GM21447 (cell line): ENCODE measurements around the gene CARM1.
A peak's percentile ranks its signal among the peaks of the same experiment; 100 is the strongest.
"Not testable (repeated sequence)": the region's sequence is repeated elsewhere in the genome, so short reads cannot be mapped to it uniquely, and the experiment has no call there.

Experiments used
- ATAC-seq: cut with Tn5 transposase; IDR thresholded peaks from one replicate; pipeline ENCODE4 v1.9.1; 2021; ENCODE audit not compliant: unreplicated experiment

CARM1 gene

DNA sequence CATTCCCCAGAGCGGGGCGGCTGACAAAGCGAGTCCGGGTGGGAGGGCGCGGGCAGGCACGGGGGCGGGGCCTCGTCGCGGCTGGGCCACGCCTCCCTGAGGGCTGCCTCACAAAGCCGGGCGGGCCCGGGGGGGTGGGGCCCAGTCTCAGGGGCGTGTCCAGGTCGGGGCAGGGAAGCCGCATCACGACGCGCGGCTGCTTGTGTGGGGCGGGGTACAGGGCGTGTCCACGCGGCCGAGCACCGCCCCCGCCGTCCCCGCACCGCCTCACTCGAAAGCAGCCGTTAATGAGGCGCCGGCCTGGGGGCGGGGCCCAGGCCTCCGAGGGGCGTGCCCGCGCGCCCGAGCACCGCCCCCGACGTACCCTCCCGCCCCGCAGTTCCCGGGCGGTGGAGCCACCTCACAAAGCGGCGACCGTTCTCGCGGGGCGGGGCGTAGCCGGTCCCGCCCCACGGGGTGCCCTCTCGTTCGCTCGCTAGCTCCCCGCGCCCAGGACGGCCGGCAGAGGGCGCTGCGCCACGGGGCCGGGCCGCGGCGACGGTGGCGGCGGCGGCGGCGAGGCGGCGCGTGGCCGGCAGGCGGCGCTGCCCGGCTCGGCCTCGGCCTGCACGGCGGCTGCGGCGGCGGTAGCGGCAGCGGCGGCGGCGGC, at the start of gene CARM1:
TSS of gene CARM1 (plus strand) at position 599 of the 649 bp plus-strand sequence. CDS start 150 bp downstream, outside the sequence.
- peak; percentile 62 for ATAC-seq

DNA sequence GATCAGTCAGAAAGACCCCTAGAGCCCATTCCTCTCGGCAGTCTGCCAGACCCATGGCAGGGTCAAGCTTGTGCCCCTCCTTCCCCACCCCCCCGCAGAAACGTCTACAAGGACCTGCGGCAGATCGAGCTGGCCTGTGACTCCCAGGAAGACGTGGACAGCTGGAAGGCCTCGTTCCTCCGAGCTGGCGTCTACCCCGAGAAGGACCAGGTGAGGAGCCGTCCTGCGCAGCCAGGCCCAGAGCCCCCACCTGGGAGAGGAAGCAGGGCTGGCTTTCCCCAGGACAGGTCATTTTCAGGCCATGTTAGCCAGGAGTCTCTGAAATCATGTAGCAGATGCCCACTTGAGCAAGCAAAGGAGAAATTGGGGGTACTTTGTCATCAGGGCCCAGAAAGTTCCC, 47.7 kb upstream of the CARM1 start:
- no peak for ATAC-seq

DNA sequence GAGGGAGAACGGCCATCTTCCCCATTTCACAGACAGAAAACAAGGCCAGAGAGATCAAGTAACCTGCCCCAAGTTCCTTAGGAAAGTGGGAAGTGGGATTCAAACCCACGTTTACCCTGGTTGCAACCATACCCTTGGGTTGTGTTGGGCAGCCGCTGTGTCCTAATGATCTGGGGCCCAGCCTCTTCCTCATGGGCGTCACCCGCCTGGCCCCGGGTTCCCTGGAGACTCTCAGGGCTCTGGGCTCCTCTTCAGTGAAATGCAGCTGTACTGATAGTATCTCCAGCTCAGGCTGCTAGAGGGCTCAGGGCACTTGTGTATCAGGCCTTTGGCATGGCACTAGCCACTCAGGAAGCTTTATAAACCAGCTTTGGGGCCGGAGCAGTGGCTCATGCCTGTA, 45.1 kb upstream of the CARM1 start:
- ATAC-seq, result no peak

DNA sequence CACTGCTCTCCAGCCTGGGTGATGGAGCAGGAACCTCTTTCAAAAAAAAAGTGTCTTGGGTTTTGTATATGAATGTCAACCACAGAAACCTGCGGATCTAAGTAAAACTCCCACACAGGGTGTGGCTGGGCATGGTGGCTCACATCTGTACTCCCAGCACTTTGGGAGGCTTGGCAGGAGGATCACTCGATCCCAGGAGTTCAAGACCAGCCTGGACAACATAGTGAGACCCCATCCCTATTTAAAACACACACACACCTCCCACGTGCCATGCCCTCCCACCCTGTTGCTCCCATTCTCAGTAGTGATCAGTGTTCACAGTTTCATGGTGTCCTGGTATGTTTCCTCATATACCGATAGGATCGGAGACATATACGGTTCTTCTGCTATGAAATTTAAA, 44.5 kb upstream of the CARM1 start:
- ATAC-seq, result no peak

DNA sequence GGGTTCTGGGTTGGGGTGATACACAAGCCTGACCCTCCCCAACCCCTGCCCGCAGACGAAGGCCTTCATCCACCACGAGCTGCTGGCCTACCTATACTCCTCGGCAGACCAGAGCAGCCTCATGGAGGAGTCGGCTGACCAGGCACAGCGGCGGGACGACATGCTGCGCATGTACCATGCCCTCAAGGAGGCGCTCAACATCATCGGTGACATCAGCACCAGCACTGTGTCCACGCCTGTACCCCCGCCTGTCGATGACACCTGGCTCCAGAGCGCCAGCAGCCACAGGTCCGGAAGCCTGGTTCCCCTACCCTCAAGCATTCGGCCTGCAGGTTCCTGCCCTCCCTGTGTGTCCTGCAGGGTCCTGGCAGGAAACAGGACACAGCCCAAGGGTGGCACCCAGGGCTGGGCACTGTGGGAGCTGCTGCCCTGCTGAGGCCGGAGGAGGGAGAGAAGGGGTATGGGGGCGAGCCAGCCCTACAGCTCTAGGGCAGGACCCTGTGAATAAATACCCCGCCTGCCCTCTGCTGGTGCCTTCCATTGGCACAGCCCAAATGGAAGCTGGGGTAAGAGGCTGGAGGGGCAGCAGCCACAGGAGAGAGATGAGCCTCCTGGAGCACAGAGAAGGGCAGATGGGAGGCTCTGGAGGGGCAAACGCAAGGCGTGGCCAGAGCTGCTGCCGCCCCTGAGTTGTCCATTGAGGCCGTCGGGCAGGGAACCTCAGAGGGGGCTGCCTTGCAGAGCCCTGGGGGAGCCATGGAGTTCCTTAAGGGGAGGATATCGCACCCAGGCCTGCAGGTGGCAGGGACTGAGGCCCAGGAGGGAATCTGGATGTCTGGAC, 42.2 kb upstream of the CARM1 start:
- ATAC-seq, result no peak

DNA sequence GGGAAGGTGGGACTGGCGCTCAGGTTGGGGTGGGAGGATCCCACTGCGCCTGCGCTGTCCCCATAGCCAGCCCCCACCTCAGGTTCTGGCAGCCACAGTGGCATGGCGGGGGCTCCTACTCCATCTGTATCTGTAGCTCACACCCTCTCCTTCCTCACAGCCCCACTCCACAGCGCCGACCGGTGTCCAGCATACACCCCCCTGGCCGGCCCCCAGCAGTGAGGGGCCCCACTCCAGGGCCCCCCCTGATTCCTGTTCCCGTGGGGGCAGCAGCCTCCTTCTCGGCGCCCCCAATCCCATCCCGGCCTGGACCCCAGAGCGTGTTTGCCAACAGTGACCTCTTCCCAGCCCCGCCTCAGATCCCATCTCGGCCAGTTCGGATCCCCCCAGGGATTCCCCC, 41.4 kb upstream of the CARM1 start:
- no peak for ATAC-seq

DNA sequence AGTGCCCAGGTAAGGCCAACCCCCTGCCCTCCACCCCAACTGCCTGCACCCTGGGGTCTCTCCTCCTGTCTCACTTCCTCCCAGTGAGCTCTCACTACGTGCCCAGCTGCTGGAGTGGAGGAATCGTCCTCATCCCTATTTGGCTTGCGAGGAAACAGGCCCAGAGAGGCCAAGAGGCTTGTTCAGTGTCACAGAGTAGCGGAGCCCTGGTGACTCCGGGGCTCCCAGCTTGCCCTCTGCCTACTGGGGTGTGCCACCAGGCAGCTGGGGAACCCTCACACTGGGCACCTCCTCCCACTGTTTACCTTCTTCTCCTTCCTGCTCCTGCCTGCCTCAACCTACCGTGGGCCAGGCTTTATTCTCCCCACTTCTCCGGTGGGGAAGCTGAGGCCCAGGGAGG, 41.0 kb upstream of the CARM1 start:
- ATAC-seq, result no peak

DNA sequence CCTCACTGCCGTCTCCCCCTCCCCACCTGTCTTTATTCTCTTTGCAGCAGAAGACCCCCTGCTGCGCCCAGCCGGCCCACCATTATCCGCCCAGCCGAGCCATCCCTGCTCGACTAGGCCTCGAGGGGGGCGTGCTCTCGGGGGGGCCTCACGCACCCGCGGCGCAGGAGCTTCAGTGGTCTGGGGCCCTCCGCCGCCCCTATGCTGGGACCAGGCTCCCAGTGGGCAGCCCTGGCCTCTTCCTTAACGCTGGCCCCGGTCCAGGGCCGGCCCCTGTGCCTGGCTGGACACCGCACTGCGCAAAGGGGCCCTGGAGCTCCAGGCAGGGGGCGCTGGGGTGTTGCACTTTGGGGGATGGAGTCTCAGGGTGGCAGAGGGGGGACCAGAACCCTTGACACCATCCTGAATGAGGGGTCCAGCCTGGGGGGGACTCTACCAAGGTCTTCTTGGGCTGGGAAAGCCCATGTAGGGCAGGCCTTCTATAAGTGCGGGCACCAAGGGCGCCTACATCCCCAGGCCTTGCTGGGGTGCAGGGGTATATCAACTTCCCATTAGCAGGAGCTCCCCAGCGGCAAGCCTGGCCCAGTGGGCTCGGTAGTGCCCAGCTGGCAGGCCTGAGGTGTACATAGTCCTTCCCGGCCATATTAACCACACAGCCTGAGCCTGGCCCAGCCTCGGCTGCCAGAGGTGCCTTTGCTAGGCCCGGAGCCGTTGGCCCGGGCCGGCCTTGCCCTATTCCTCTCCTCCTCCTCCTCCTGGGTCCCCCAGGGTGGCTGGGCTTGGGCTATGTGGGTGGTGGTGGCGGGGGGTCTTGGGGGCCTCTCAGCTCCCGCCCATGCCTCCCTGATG, 40.2 kb upstream of the CARM1 start:
- no peak for ATAC-seq

DNA sequence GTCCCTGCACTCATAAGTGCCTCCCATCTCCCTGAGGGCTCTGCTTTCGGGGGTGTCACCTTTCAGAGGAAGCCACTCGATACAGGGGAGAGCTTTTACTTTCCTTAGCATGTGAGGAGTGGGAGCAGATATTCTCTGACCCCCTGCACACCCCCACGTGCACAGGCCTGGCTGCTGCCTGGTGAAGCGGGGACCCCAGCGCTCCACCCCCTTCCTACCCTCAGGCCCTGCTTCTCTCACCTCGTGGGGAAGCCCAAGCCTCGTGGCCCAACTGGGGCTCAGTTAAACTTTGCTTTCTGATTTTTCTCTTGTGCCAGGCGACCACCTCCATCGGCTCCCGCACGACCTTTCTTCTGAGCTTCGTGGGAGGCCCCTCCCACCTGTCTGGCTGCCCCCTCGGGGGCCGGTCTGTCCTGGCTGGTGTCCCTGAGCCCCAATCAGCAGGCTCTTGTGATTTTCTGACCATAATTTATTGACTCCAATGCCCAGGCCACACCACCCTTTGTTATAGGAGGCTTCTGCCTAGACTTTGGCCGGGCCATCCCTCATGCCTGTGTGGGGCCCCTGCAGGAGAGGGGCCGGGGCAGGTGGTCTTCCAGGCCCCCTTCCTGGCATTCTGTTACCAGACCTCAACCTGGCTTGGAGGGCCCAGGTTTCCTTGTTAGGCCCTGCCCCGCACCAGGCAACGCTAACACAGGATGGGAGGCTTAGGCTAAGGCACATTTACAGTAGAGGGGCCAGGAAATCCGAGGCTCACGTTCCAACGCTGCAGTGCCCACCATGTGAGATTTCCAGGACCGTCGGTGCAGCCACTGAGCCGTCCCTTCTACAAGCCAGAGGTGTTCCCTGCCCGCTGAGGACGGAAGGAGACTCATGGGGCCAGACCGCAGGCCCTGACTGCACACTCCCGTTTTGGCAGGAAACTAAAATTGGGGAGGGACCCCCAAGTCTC, 39.1 kb upstream of the CARM1 start:
- no peak for ATAC-seq

DNA sequence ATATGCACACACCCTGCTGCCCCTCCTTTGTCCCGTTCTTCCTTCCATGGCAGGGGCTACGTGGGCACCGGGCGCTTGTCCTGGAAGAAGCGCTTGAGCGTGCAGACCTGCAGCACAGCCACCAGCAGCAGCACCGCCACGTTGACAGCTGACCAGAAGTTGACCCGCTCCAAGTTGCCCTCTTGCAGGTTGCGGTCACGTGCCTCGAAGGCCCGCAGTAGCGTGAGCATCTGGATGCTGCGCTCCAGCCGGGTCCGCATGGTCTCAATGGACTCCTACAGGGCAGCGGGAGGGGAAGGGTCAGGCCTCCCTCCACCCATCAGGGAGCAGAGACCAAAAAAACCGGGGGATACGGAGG, 38.4 kb upstream of the CARM1 start:
- no peak for ATAC-seq

DNA sequence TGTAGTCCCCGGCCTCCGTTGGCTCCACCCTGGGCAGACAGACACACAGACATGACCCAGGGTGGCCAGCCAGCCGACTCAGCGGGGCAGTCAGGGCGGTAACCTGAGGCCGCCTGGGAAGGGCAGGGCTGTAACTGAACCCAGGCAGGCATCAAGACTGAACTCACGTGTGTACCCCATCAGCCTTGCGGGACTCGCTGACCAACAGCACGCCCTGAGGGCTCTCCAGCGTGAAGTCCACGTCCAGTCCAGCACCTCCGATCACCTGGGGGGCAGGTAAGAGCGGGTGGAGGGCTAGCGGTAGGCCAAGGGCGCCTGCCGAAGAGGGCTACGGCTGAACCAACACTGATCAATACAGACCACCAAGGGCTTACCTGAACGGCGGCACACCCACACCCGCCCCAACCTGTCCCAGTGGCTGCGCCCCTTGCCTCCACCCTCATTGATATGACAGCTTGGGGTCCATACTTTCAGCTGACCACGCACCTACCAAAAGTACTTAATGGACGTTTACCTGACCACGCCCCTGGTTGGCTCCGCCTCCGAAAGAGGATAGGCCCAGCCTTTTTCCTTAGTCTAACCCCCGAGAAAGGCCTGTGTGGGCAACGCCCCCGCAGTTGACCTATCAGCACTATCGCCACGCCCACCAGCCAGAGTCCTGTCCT, 36.1 kb upstream of the CARM1 start:
- no peak for ATAC-seq

DNA sequence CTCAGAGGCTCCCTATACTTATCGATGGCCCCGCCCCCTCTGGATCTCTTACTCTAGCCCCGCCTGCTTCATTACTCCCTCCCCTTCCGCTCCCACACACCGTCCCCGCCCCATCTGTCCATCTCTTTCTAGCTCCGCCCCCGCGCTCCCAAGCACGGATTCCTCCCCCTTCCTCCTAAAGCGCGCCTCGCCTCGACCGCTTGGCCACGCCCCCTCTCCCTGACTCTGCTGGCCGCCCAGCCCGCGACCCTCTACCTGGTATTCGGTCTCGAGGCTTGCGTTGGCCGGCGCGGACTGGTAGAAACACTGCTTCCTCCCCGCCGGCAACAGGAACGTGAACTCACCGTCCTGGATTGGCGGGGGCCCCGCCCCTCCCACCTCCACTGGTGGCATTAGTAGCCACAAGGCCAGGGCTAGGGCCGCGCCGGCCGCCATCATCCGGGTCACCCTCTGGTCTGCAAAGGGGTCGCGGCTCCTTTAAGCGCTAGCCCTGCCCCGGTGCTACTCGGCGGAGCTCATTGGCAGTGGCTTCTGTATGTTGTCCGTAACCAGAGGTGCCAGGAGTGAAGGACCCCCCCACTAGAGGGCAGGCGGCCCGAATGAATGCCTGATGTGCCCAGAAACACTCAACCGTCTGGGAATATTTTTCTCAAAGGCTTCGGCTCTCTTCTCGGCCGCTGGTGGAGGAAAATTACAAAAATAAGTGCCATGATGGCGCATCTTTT, 35.4 kb upstream of the CARM1 start, which contains the start of gene TMED1:
TSS of gene TMED1 (minus strand) at position 459 of the 725 bp plus-strand sequence. CDS start at position 438, 21 bp downstream.
- peak; percentile 77 for ATAC-seq

DNA sequence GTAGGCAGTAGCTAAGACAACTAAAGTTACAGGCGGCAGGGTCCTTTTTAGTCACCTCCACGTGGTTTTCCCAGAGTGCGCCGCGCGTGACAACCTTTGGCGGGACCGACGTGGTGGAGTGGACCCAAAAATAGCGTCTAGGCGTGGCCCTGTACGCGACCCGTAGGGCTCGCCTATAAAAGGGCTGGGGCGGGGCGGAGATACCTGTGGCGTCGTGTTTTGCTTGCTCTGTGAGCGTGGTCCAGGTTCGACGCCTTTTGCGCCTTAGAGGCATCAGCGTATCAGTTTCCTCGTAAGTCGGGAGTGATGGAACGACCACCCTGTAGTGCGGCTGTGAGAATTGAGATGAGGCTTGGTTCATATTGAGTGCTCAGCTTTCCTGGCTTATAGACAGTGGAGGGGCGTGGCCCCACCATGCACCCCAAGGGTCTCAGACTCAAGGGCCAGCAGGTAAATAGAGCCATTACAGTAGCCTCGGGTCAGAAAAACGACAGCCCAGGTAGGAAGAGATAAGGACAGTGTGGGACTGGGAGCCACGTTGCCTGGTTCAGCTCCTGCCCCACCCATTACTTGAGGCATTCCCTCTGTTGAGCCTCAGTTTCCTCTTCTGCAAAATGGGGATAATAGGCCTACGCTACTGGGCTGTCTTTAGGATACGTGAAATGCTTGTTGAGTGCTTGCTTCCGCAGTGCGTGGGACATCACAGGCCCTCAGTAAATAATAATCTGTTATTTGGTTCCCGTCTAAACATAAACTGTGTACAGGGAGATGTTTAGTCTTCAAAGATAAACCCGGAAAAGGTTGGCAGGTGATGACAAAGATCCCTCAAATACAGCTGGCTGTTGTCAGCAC, 34.6 kb upstream of the CARM1 start:
- peak; percentile 17 for ATAC-seq

DNA sequence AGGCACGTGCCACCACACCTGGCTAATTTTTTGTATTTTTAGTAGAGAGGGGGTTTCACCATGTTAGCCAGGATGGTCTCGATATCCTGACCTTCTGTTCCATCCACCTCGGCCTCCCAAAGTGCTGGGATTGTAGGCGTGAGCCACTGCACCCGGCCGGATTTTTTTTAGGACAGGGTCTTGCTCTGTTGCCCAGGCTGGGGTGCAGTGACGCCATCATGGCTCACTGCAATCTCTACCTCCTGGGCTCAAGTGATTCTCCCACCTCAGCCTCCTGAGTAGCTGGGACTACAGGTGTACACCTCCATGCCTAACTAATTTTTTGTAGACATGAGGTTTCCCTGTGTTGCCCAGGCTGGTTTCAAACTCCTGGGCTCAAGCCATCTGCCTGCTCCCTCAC, 33.7 kb upstream of the CARM1 start:
- ATAC-seq, result not testable (repeated sequence)

DNA sequence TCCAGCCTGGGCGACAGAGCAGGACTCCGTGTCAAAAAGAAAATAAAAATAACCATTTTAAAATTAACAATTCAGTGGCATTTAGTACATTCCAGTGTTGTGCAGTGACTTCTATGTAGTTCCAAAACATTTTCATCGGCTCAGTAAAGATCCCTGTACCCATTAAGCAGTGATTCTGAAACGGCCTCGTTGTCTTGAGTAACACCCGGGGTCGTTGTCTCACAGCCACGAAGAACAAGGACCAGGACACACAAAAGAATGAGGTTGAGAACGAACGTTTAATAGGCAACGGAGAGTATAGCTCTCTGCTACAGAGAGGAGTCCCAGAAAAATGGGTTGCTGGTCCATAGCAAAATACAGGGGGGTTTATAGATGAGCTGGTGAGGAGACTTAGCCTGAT, 33.0 kb upstream of the CARM1 start:
- no peak for ATAC-seq

DNA sequence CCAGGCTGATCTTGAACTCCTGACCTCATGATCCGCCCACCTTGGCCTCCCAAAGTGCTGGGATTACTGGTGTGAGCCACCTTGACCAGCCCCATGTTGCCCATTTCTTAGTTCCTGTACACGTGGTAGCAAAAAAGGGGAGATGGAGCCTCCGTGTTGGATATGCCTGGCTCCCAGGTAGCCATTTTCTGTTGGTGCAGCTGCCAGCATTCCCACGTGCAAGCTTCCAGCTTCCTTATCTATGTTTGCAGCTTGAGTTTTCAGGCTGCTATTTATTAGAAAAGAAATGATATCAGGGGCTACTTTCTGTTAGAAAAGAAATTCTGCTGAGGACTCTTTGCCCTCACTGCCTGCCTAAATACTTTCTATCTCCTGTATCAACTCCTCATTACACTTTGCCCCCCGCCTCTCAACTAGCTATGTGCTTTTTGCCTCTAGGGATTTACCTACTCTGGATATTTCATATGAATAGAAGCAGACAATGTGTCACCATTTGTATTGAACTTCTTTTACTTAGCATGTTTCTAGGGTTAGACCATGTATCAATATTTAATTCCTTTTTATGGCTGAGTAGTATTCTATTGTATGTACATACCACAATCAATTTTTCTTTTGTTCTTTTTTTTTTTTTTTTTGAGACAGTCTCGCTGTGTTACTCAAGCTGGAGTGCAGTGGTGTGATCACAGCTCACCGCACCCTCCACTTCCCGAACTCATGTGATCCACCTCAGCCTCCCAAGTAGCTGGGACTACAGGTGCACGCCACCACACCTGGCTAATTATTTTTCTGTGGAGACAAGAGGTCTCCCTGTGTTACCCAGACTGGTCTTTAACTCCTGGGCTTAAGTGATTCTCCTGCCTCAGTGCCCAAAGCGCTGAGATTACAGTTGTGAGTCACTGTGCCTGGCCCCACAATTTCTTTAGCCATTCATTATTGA, 32.0 kb upstream of the CARM1 start:
- ATAC-seq, result no peak

DNA sequence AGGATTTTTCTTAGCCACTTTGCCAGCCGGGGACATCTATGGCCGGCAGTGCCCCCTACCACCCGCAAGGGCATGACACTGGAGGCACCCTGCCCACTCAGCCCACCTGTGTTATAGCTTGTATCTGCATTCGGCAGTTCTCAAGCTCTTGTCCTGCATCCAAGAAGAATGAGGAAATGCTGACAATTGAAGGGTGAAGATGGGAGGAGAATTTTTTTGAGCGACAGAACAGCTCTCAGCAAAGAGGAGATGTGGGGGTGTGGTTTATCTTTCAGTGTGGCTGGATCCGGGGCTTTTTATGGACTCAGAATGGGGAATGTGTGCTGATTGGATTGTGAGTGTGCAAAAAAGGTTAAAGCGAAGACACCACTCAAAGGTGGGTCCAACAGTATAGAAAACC, 28.6 kb upstream of the CARM1 start:
- ATAC-seq, result no peak
